Ramos (cell line): ENCODE results near the gene GALNT9.

Source experiments
- in situ Hi-C: fragments of 300-500 bp; cut with MboI; formaldehyde crosslinking; loops from one replicate; pipeline ENCODE4 v1.14.3; 2022; ENCODE audit warnings: low sequenced_read_pairs; ENCODE audit not compliant: unreplicated experiment

The GALNT9 gene

GRCh38 chr12:132284827-132285741 lies 44.3 kb downstream of the GALNT9 start:
- in situ Hi-C loops, result no loop called here

- in situ Hi-C loops, result no loop called here
Observed at GRCh38 chr12:132284071-132284826, 45.1 kb downstream of the GALNT9 start.

GRCh38 chr12:132282950-132283771 lies 46.2 kb downstream of the GALNT9 start:
- in situ Hi-C loops, result no loop called here

- in situ Hi-C loops, result no loop called here
Observed at GRCh38 chr12:132282031-132282949, 47.1 kb downstream of the GALNT9 start.

- in situ Hi-C loops, result no loop called here
Observed at GRCh38 chr12:132281038-132281437, 48.4 kb downstream of the GALNT9 start.

- in situ Hi-C loops, result no loop called here
Observed at GRCh38 chr12:132280406-132280805, 49.0 kb downstream of the GALNT9 start.

GRCh38 chr12:132279930-132280329 lies 49.5 kb downstream of the GALNT9 start:
- in situ Hi-C loops, result no loop called here

- in situ Hi-C loops, result no loop called here
Observed at GRCh38 chr12:132279184-132279889, 50.1 kb downstream of the GALNT9 start.

GRCh38 chr12:132278401-132279183 lies 50.8 kb downstream of the GALNT9 start:
- in situ Hi-C loops, result no loop called here

GRCh38 chr12:132277949-132278348 lies 51.4 kb downstream of the GALNT9 start:
- in situ Hi-C loops, result no loop called here

GRCh38 chr12:132277374-132277941 lies 51.9 kb downstream of the GALNT9 start:
- in situ Hi-C loops, result no loop called here

GRCh38 chr12:132276827-132277373 lies 52.5 kb downstream of the GALNT9 start:
- in situ Hi-C loops, result no loop called here

- in situ Hi-C loops, result no loop called here
Observed at GRCh38 chr12:132276066-132276826, 53.1 kb downstream of the GALNT9 start.

GRCh38 chr12:132275631-132276030 lies 53.8 kb downstream of the GALNT9 start:
- in situ Hi-C loops, result no loop called here

GRCh38 chr12:132275110-132275531 lies 54.3 kb downstream of the GALNT9 start:
- in situ Hi-C loops, result no loop called here

GRCh38 chr12:132273992-132274334 lies 55.4 kb downstream of the GALNT9 start:
- in situ Hi-C loops, result no loop called here

- in situ Hi-C loops, result no loop called here
Observed at GRCh38 chr12:132272711-132273110, 56.7 kb downstream of the GALNT9 start.
